ENCODE data around the gene UBE2QL1. TPM values are rescaled to one million over a fixed set of nuclear protein-coding genes. Genes with fewer than 3 reads are reported as not detected.

The UBE2QL1 gene
- total RNA-seq, 1 donor from 2014 or later = 4.4 TPM

- H3K27me3 Mint-ChIP-seq (ENCODE audit: low read depth) = peaks cover 84% of the 10 kb centered on the region
- TF ChIP-seq CTCF (IDR thresholded peaks at IDR 0.05; ENCODE audit: unreplicated experiment) = no peak
- DNase-seq (ENCODE audit: low spot score in 2 of 2, unreplicated experiment in 2 of 2) = no peak
Observed at GRCh38 chr5:6457592-6457991, 8.9 kb downstream of the UBE2QL1 start.

GRCh38 chr5:6458833-6459232 lies 10.2 kb downstream of the UBE2QL1 start:
- DNase-seq (ENCODE audit: low spot score in 2 of 2, unreplicated experiment in 2 of 2) = no peak
- H3K4me1 Mint-ChIP-seq = no peaks in the 10 kb centered on the region
- H3K4me3 Mint-ChIP-seq = no peak overlapping the region
- no peaks in the 10 kb centered on the region for H3K36me3 Mint-ChIP-seq
- no peaks in the 10 kb centered on the region for H3K9me3 Mint-ChIP-seq
- H3K27ac Mint-ChIP-seq = no peak overlapping the region
- H3K27me3 Mint-ChIP-seq (ENCODE audit: low read depth) = peaks cover 77% of the 10 kb centered on the region
- TF ChIP-seq CTCF (IDR thresholded peaks at IDR 0.05; ENCODE audit: unreplicated experiment) = no peak

More at GRCh38 chr5:6457592-6457991, 8.9 kb downstream of the UBE2QL1 start:
- no peaks in the 10 kb centered on the region for H3K36me3 Mint-ChIP-seq
- no peak overlapping the region for H3K4me3 Mint-ChIP-seq
- no peak overlapping the region for H3K27ac Mint-ChIP-seq
- H3K9me3 Mint-ChIP-seq = no peaks in the 10 kb centered on the region
- no peaks in the 10 kb centered on the region for H3K4me1 Mint-ChIP-seq

- H3K27me3 Mint-ChIP-seq (ENCODE audit: low read depth) = peaks cover 66% of the 10 kb centered on the region
- no peak for TF ChIP-seq CTCF (IDR thresholded peaks at IDR 0.05; ENCODE audit: unreplicated experiment)
- no peaks in the 10 kb centered on the region for H3K9me3 Mint-ChIP-seq
- no peaks in the 10 kb centered on the region for H3K36me3 Mint-ChIP-seq
- H3K27ac Mint-ChIP-seq = no peak overlapping the region
- no peaks in the 10 kb centered on the region for H3K4me1 Mint-ChIP-seq
- DNase-seq (ENCODE audit: low spot score in 2 of 2, unreplicated experiment in 2 of 2) = no peak
- no peak overlapping the region for H3K4me3 Mint-ChIP-seq
Observed at GRCh38 chr5:6459896-6460295, 11.2 kb downstream of the UBE2QL1 start.

GRCh38 chr5:6461006-6461405 lies 12.3 kb downstream of the UBE2QL1 start:
- H3K27me3 Mint-ChIP-seq (ENCODE audit: low read depth) = peaks cover 55% of the 10 kb centered on the region
- no peaks in the 10 kb centered on the region for H3K36me3 Mint-ChIP-seq
- no peaks in the 10 kb centered on the region for H3K9me3 Mint-ChIP-seq
- TF ChIP-seq CTCF (IDR thresholded peaks at IDR 0.05; ENCODE audit: unreplicated experiment) = no peak
- H3K4me1 Mint-ChIP-seq = no peaks in the 10 kb centered on the region
- no peak for DNase-seq (ENCODE audit: low spot score in 2 of 2, unreplicated experiment in 2 of 2)
- no peak overlapping the region for H3K27ac Mint-ChIP-seq
- H3K4me3 Mint-ChIP-seq = no peak overlapping the region

GRCh38 chr5:6461793-6462650 lies 13.4 kb downstream of the UBE2QL1 start:
- Mint-ChIP-seq H3K27ac (no peak overlapping the region), H3K9me3 (no peaks in the 10 kb centered on the region), H3K4me1 (no peaks in the 10 kb centered on the region), H3K27me3 (ENCODE audit: low read depth) (peaks cover 51% of the 10 kb centered on the region), H3K4me3 (no peak overlapping the region), H3K36me3 (no peaks in the 10 kb centered on the region)
- TF ChIP-seq CTCF (IDR thresholded peaks at IDR 0.05; ENCODE audit: unreplicated experiment) = no peak
- DNase-seq (ENCODE audit: low spot score in 2 of 2, unreplicated experiment in 2 of 2) = no peak
